DOHH2 (cell line): Measurements from ENCODE around the gene COLEC12.

Experiments used
- EZH2phosphoT487 ChIP-seq: fragments of 200-600 bp; sonication (generic); IDR thresholded peaks from 2 replicates; pipeline ENCODE4 v1.6.1; 2017; ENCODE audit warnings: borderline replicate concordance, mild to moderate bottlenecking, antibody characterized with exemption, low read length, moderate library complexity, mixed read lengths
- TF ChIP-seq, protein P1 (sequence below): fragments of 200-600 bp; sonication (generic); IDR thresholded peaks from one replicate; pipeline ENCODE4 v1.5.1; 2014; ENCODE audit warnings: antibody characterized with exemption, mild to moderate bottlenecking, low read depth, low read length; ENCODE audit not compliant: poor library complexity, severe bottlenecking

- TF ChIP-seq, protein P1, sequence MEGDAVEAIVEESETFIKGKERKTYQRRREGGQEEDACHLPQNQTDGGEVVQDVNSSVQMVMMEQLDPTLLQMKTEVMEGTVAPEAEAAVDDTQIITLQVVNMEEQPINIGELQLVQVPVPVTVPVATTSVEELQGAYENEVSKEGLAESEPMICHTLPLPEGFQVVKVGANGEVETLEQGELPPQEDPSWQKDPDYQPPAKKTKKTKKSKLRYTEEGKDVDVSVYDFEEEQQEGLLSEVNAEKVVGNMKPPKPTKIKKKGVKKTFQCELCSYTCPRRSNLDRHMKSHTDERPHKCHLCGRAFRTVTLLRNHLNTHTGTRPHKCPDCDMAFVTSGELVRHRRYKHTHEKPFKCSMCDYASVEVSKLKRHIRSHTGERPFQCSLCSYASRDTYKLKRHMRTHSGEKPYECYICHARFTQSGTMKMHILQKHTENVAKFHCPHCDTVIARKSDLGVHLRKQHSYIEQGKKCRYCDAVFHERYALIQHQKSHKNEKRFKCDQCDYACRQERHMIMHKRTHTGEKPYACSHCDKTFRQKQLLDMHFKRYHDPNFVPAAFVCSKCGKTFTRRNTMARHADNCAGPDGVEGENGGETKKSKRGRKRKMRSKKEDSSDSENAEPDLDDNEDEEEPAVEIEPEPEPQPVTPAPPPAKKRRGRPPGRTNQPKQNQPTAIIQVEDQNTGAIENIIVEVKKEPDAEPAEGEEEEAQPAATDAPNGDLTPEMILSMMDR: no peak
- TF ChIP-seq EZH2phosphoT487: no peak
Observed at GRCh38 chr18:407626-408224, 92.8 kb downstream of the COLEC12 start.
